Measurements from ENCODE around the gene FGA.

Gene FGA

GRCh38 chr4:154577324-154577723 is 13.2 kb downstream of the FGA start:
- no peak for DNase-seq

- no peak for DNase-seq
These were observed 16.2 kb downstream of the FGA start for GRCh38 chr4:154574311-154574710.

GRCh38 chr4:154573190-154573870 is 17.2 kb downstream of the FGA start:
- DNase-seq, result no peak

DNA sequence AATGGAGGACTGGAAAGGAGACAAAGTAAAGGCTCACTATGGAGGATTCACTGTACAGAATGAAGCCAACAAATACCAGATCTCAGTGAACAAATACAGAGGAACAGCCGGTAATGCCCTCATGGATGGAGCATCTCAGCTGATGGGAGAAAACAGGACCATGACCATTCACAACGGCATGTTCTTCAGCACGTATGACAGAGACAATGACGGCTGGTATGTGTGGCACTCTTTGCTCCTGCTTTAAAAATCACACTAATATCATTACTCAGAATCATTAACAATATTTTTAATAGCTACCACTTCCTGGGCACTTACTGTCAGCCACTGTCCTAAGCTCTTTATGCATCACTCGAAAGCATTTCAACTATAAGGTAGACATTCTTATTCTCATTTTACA is 21.0 kb downstream of the FGA start:
- DNase-seq, result no peak

GRCh38 chr4:154569028-154569427 is 21.5 kb downstream of the FGA start:
- no peak for DNase-seq

DNA sequence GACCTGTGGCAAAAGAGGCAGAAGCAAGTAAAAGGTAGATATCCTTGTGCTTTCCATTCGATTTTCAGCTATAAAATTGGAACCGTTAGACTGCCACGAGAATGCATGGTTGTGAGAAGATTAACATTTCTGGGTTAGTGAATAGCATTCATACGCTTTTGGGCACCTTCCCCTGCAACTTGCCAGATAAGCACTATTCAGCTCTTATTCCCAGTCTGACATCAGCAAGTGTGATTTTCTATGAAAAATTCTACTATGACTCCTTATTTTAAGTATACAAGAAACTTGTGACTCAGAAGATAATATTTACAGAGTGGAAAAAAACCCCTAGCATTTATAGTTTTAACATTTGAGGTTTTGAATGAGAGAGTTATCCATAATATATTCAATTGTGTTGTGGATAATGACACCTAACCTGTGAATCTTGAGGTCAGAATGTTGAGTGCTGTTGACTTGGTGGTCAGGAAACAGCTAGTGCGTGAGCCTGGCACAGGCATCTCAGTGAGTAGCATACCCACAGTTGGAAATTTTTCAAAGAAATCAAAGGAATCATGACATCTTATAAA is 23.8 kb downstream of the FGA start:
- no peak for DNase-seq

GRCh38 chr4:154565704-154566103 is 24.8 kb downstream of the FGA start:
- DNase-seq, result no peak

- no peak for DNase-seq
These were observed 26.2 kb downstream of the FGA start for GRCh38 chr4:154564311-154564710.

DNA sequence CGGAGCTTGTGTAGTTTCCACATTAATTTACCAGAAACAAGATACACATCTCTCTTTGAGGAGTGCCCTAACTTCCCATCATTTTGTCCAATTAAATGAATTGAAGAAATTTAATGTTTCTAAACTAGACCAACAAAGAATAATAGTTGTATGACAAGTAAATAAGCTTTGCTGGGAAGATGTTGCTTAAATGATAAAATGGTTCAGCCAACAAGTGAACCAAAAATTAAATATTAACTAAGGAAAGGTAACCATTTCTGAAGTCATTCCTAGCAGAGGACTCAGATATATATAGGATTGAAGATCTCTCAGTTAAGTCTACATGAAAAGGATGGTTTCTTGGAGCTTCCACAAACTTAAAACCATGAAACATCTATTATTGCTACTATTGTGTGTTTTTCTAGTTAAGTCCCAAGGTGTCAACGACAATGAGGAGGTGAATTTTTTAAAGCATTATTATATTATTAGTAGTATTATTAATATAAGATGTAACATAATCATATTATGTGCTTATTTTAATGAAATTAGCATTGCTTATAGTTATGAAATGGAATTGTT is 27.8 kb downstream of the FGA start, which contains the start of gene FGB:
Gene FGB (plus strand): TSS at position 315 of the 558 bp plus-strand sequence. CDS start 8 bp downstream, at position 323.
- no peak for DNase-seq

DNA sequence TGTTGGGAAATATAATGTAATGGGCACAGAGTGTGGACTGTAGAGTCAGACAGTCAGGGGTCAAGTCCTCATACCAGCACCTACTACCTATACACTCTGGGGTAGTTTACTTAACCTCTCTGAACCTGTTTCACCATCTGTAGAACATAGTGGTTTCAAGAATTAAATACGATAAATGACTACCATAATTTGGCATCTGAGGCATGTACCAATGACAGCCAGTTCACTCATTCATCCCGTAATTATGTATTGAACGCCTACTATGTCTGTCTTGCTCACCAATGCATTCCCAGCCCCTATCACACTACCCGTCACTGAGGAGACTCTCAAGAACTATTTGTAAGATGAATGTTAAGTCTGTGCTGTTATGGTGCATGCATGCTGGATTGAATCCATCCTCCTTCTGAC is 29.7 kb downstream of the FGA start:
- DNase-seq, result no peak

DNA sequence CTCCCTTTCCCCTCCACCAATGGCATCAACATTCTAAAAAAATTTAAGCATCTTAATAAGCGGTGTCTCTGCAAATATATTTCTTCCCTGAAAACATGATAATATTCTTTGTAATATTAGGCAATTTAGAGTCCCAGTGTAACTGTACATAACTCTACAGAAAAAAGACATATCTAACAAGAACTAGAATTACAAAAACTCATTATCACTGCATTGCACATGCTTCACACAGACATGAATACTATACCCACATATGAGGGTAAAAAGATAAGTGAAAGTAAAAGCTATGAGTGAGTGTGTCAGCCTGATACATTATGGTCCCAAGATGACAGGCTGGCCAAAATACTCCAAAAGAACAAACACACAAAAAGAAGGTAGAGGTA is 30.1 kb downstream of the FGA start:
- no peak for DNase-seq

GRCh38 chr4:154559494-154560418 is 30.8 kb downstream of the FGA start:
- DNase-seq, result no peak

GRCh38 chr4:154559141-154559493 is 31.4 kb downstream of the FGA start:
- DNase-seq, result no peak

DNA sequence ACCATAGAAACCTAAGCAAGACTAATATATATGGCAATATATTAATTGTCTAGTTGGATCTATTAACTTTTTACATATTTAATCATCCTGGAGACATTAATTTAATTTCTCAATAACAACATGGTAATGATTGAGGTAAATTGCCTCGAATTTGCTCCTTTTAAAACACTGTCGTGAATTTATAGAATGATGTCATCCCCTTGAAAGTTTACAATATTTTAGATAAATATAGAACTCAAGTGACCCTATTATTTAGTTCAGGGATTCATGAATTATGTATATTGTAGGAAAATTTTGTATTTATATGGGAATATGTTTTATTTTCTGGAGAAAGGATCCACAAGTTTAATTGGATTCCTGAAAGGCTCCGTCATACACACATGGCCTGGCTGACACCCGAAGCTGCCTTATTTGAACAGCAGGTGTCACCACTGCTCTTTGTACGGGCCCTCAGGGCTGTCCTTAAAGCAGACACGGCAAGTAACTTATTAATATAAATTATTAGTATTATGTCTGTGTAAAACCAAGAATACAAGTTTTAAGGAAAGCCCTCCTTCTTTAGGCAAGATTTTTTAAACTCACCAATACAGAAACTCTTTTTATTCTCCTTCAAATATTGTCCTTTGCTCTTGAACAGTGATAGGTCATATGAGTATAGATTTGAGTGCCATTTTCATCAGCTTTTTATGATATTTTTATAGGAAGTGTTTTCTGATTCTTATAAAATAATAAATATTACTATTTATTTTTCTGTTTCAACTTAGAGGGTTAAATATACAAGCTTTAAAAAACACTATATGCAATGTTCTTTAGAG is 38.5 kb downstream of the FGA start:
- peak; percentile 68 to 78 for DNase-seq

GRCh38 chr4:154549894-154550790 is 40.4 kb downstream of the FGA start, which contains the start of gene PLRG1:
PLRG1 (minus strand) TSS chr4:154550400; CDS start chr4:154550308, 92 bp downstream.
- DNase-seq, result peak; percentile 95 to 96

- no peak for DNase-seq
These were observed 44.9 kb downstream of the FGA start for GRCh38 chr4:154545689-154546088.

DNA sequence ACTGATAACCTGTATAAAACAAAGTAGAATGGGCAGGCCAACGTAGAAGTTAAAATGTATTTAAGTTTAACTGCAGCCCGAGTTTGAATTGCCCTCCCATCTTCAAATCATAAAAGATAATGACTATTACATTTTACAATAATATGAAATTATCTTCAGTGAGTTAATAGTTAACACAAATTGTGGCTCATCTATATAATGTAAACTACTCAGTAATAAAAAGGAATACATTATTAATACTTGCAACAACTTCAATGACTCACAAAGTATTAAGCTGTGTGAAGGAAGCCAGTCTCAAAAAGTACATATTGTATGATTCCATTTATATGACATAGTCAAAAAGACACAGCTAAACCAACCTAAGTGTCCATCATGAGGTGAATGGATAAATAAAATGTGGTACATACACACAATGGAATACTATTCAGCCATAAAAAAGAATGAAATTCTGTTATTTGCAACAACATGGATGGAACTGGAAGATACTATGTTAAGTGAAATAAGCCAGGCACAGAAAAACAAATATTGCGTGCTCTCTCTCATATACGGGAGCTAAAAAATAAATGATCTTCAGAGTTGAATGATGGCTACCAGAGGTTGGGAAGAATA is 48.2 kb downstream of the FGA start:
- no peak for DNase-seq

Measured in activated CD4-positive, alpha-beta T cell treated with anti-CD3 and anti-CD28 coated beads, Interleukin-2, amount 50 U/mL, for 48 hours (primary cell).